ENCODE results near the gene PIGU.

DNA sequence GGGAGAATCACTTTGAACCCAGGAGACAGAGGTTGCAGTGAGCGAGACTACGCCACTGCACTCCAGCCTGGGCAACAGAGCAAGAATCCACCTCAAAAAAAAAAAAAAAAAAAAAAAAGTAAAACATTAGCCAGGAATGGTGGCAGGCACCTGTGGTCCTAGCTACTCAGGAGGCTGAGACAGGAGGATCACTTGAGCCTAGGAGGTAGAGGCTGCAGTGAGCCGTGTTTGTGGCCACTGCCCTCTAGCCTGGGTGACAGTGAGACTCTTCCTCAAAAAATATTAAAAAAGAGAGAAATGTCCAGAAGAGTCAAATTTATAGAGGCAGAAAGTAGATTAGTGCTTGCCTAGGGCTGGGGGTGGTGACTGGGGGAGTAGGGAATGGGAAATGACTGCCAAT lies 6.8 kb upstream of the PIGU start:
- TF ChIP-seq, protein P1, sequence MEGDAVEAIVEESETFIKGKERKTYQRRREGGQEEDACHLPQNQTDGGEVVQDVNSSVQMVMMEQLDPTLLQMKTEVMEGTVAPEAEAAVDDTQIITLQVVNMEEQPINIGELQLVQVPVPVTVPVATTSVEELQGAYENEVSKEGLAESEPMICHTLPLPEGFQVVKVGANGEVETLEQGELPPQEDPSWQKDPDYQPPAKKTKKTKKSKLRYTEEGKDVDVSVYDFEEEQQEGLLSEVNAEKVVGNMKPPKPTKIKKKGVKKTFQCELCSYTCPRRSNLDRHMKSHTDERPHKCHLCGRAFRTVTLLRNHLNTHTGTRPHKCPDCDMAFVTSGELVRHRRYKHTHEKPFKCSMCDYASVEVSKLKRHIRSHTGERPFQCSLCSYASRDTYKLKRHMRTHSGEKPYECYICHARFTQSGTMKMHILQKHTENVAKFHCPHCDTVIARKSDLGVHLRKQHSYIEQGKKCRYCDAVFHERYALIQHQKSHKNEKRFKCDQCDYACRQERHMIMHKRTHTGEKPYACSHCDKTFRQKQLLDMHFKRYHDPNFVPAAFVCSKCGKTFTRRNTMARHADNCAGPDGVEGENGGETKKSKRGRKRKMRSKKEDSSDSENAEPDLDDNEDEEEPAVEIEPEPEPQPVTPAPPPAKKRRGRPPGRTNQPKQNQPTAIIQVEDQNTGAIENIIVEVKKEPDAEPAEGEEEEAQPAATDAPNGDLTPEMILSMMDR (IDR thresholded peaks at IDR 0.05; ENCODE audit: low read depth, low read length) = no peak
- TF ChIP-seq POLR2A (IDR thresholded peaks at IDR 0.05; ENCODE audit: extremely low read depth, insufficient read length) = no peak
